IMR-90 (cell line): ENCODE data around the gene GATA2. TPM values are rescaled to one million over a fixed set of nuclear protein-coding genes. Genes with fewer than 3 reads are reported as not detected.

Experiments used
- ATAC-seq: fragments of 200-7000 bp; cut with Tn5 transposase; 2 replicates; pipeline ENCODE4 v1.9.1; 2020; ENCODE audit warnings: low read depth, mild to moderate bottlenecking, moderate library complexity
- BruUV-seq: library from RNA; stranded (reverse); fragments of 400-500 nt; replicated peaks from 2 replicates; lab custom pipeline; 2021; lab: Mats Ljungman, UMichigan
- CTCF ChIA-PET: fragments of 300-600 bp; formaldehyde crosslinking; extraction: SDS; loops from one replicate; lab custom pipeline; 2021; ENCODE audit warnings: antibody characterized with exemption; lab: Yijun Ruan, JAX
- POLR2A ChIA-PET: fragments of 300-600 bp; sonication (Branson Sonifier 250); formaldehyde crosslinking; loops from one replicate; lab custom pipeline; 2022; ENCODE audit warnings: antibody characterized with exemption; ENCODE audit not compliant: unreplicated experiment; lab: Charles Lee
- DNase-seq: peaks from one replicate; pipeline ENCODE4 v3.0.0; 2013
- H2AFZ ChIP-seq: replicated peaks from 2 replicates; pipeline ENCODE3; 2013; ENCODE audit warnings: low read length, mild to moderate bottlenecking; ENCODE audit not compliant: poor library complexity
- H2AK5ac ChIP-seq: 2 replicates; pipeline ENCODE4 v1.6.1; 2013; ENCODE audit warnings: low read depth, low read length, inconsistent platforms
- H2AK9ac ChIP-seq: replicated peaks from 2 replicates; pipeline ENCODE3; 2013; ENCODE audit warnings: mild to moderate bottlenecking, low read depth, low read length, moderate library complexity; ENCODE audit not compliant: poor library complexity
- H2BK120ac ChIP-seq: 2 replicates; pipeline ENCODE4 v1.6.1; 2013; ENCODE audit warnings: low read depth, low read length, inconsistent platforms
- H2BK15ac ChIP-seq: 3 replicates; pipeline ENCODE4 v1.6.1; 2013; ENCODE audit warnings: low read depth, low read length, inconsistent platforms
- H2BK20ac ChIP-seq: 2 replicates; pipeline ENCODE4 v1.6.1; 2013; ENCODE audit warnings: low read depth, mild to moderate bottlenecking, inconsistent platforms, low read length, moderate library complexity
- H2BK5ac ChIP-seq: 2 replicates; pipeline ENCODE4 v1.6.1; 2013; ENCODE audit warnings: mild to moderate bottlenecking, low read depth, low read length, inconsistent platforms; ENCODE audit not compliant: poor library complexity, severe bottlenecking
- H3K14ac ChIP-seq: replicated peaks from 2 replicates; pipeline ENCODE4 v1.6.1; 2013; ENCODE audit warnings: low read depth, low read length, inconsistent platforms
- H3K18ac ChIP-seq: 2 replicates; pipeline ENCODE4 v1.6.1; 2013; ENCODE audit warnings: low read depth, low read length, control low read depth
- H3K23ac ChIP-seq: 2 replicates; pipeline ENCODE4 v1.6.1; 2013; ENCODE audit warnings: low read depth, low read length, inconsistent platforms
- H3K27ac ChIP-seq: 2 replicates; pipeline ENCODE4 v1.5.1; 2013; ENCODE audit warnings: mild to moderate bottlenecking, control low read depth, low read length; ENCODE audit not compliant: insufficient read depth
- H3K27me3 ChIP-seq: 2 replicates; pipeline ENCODE4 v1.6.1; 2013; ENCODE audit warnings: low read length; ENCODE audit not compliant: control insufficient read depth, insufficient read depth
- H3K36me3 ChIP-seq: 2 replicates; pipeline ENCODE4 v1.6.1; 2013; ENCODE audit warnings: low read length, mixed read lengths; ENCODE audit not compliant: control insufficient read depth, insufficient read depth
- H3K4ac ChIP-seq: 2 replicates; pipeline ENCODE4 v1.6.1; 2013; ENCODE audit warnings: low read depth, low read length, inconsistent platforms
- H3K4me1 ChIP-seq: 2 replicates; pipeline ENCODE4 v1.6.1; 2013; ENCODE audit warnings: low read length, mixed read lengths; ENCODE audit not compliant: control insufficient read depth, insufficient read depth
- H3K4me2 ChIP-seq: 2 replicates; pipeline ENCODE4 v1.6.1; 2013; ENCODE audit warnings: low read depth, mild to moderate bottlenecking, control low read depth, low read length, moderate library complexity
- H3K4me3 ChIP-seq: 2 replicates; pipeline ENCODE4 v1.5.1; 2013; ENCODE audit warnings: low read depth, mild to moderate bottlenecking, control low read depth, low read length, moderate library complexity; ENCODE audit not compliant: insufficient read depth
- H3K56ac ChIP-seq: 2 replicates; pipeline ENCODE4 v1.6.1; 2013; ENCODE audit warnings: low read length, inconsistent platforms; ENCODE audit not compliant: insufficient read depth; ENCODE audit errors: extremely low read depth
- H3K79me1 ChIP-seq, 2 experiments: 2 replicates each; pipeline ENCODE4 v1.6.1; 2013; ENCODE audit warnings: low read length in 2 of 2, inconsistent platforms in 1 of 2, low read depth in 1 of 2
- H3K9ac ChIP-seq: 2 replicates; pipeline ENCODE4 v1.6.1; 2013; ENCODE audit warnings: low read depth, low read length, control low read depth
- H3K9me1 ChIP-seq: 2 replicates; pipeline ENCODE4 v1.6.1; 2013; ENCODE audit warnings: low read length, inconsistent platforms; ENCODE audit not compliant: insufficient read depth
- H3K9me3 ChIP-seq: 2 replicates; pipeline ENCODE4 v1.6.1; 2013; ENCODE audit warnings: low read length; ENCODE audit not compliant: control insufficient read depth, insufficient read depth
- H4K20me1 ChIP-seq: 2 replicates; pipeline ENCODE4 v1.6.1; 2013; ENCODE audit warnings: low read length, inconsistent platforms; ENCODE audit not compliant: insufficient read depth
- H4K5ac ChIP-seq: 2 replicates; pipeline ENCODE4 v1.6.1; 2013; ENCODE audit warnings: mild to moderate bottlenecking, low read depth, low read length, control low read depth
- H4K8ac ChIP-seq, 2 experiments: 2 replicates each; pipeline ENCODE4 v1.6.1; 2013; ENCODE audit warnings: low read depth in 2 of 2, low read length in 2 of 2, control low read depth in 1 of 2, inconsistent platforms in 1 of 2
- H4K91ac ChIP-seq: 2 replicates; pipeline ENCODE4 v1.6.1; 2013; ENCODE audit warnings: low read depth, low read length, inconsistent platforms; ENCODE audit not compliant: insufficient read depth
- BHLHE40 ChIP-seq: fragments of 150-350 bp; IDR thresholded peaks from 2 replicates; pipeline ENCODE4 v1.6.1; 2016; ENCODE audit warnings: mild to moderate bottlenecking, low read depth, low read length
- CEBPB ChIP-seq: IDR thresholded peaks from 2 replicates; pipeline ENCODE4 v1.6.1; 2012; ENCODE audit warnings: low read depth, low read length, improper control_type of control experiment
- CHD1 ChIP-seq: IDR thresholded peaks from 2 replicates; pipeline ENCODE4 v1.6.1; 2012; ENCODE audit warnings: low read depth, low read length, improper control_type of control experiment
- CTCF ChIP-seq: conservative IDR thresholded peaks from 2 replicates; pipeline ENCODE4 v1.5.1; 2012; ENCODE audit warnings: mild to moderate bottlenecking, low read depth, low read length, improper control_type of control experiment
- ELK1 ChIP-seq: fragments of 150-350 bp; IDR thresholded peaks from 2 replicates; pipeline ENCODE4 v1.6.1; 2016; ENCODE audit warnings: low read depth, mild to moderate bottlenecking, low read length, moderate library complexity, borderline replicate concordance
- FOS ChIP-seq: fragments of 150-350 bp; IDR thresholded peaks from 2 replicates; pipeline ENCODE4 v1.6.1; 2016; ENCODE audit warnings: low read depth, low read length
- MAFK ChIP-seq: IDR thresholded peaks from 2 replicates; pipeline ENCODE4 v1.6.1; 2012; ENCODE audit warnings: low read depth, low read length, improper control_type of control experiment
- MXI1 ChIP-seq: IDR thresholded peaks from 2 replicates; pipeline ENCODE4 v1.6.1; 2012; ENCODE audit warnings: low read depth, mild to moderate bottlenecking, low read length, moderate library complexity, borderline replicate concordance
- NFE2L2 ChIP-seq: fragments of 150-350 bp; IDR thresholded peaks from 2 replicates; pipeline ENCODE4 v1.6.1; 2016; ENCODE audit warnings: low read depth, mild to moderate bottlenecking, low read length
- POLR2A ChIP-seq: IDR thresholded peaks from 2 replicates; pipeline ENCODE4 v1.6.1; 2012; ENCODE audit warnings: mild to moderate bottlenecking, low read depth, low read length
- RAD21 ChIP-seq: IDR thresholded peaks from 2 replicates; pipeline ENCODE4 v1.6.1; 2012; ENCODE audit warnings: low read length, improper control_type of control experiment
- RCOR1 ChIP-seq: IDR thresholded peaks from 2 replicates; pipeline ENCODE4 v1.6.1; 2012; ENCODE audit warnings: mild to moderate bottlenecking, low read length, improper control_type of control experiment; ENCODE audit not compliant: insufficient replicate concordance
- RFX5 ChIP-seq: IDR thresholded peaks from 2 replicates; pipeline ENCODE4 v1.8.0; 2012; ENCODE audit warnings: low read depth, mild to moderate bottlenecking, low read length, moderate library complexity
- SMC3 ChIP-seq: fragments of 150-350 bp; IDR thresholded peaks from 2 replicates; pipeline ENCODE4 v1.6.1; 2016; ENCODE audit warnings: low read depth, mild to moderate bottlenecking, antibody characterized with exemption, low read length, moderate library complexity
- USF2 ChIP-seq: fragments of 150-350 bp; IDR thresholded peaks from 2 replicates; pipeline ENCODE4 v1.6.1; 2017; ENCODE audit warnings: mild to moderate bottlenecking, antibody characterized with exemption, low read length, low read depth
- WGBS, 2 experiments: methylation state at CpG; one replicate each; pipeline versions ENCODE4 v1.1.5 to v1.1.7; 2013; ENCODE audit warnings: missing lambda C conversion rate in 2 of 2; ENCODE audit not compliant: insufficient read length in 1 of 2; ENCODE audit errors: extremely low coverage in 2 of 2; 5-methylcytosine and 5-hydroxymethylcytosine counted together
- dilution Hi-C: fragments of 300-500 bp; cut with HindIII; formaldehyde crosslinking; loops from one replicate; pipeline ENCODE4 v1.14.3; 2018; ENCODE audit warnings: low sequenced_read_pairs; ENCODE audit not compliant: unreplicated experiment
- in situ Hi-C: fragments of 300-500 bp; cut with MboI; formaldehyde crosslinking; loops from 3 replicates; pipeline ENCODE4 v1.14.3; 2019; ENCODE audit warnings: low sequenced_read_pairs, inconsistent platforms, mixed read lengths
- intact Hi-C: fragments of 100-400 bp; cut with micrococcal nuclease; formaldehyde crosslinking; loops from 2 replicates; pipeline ENCODE4 v1.10.0; 2022
- polyA plus RNA-seq, 3 experiments: library from polyadenylated mRNA; depleted of rRNA; stranded (reverse); fragments of >200 nt; gene quantifications; 2 replicates each; pipeline ENCODE4 v1.2.3, GENCODE V29; 2012; ENCODE audit warnings: low replicate concordance in 1 of 3
- total RNA-seq: library from RNA; depleted of rRNA; stranded (reverse); fragments of >200 nt; gene quantifications from 2 replicates; pipeline ENCODE4 v1.2.3, GENCODE V29; 2012

The GATA2 gene
- total and polyA plus RNA-seq, 2 of the 4 experiments (the other 2 are of a cell fraction), result 2.2 to 13.5 TPM

- Histone ChIP-seq H3K36me3 (no peaks in the 10 kb centered on the region), H3K4me3 (no peak overlapping the region), H3K4me1 (peaks cover 5% of the 10 kb centered on the region), H2AFZ (no peak overlapping the region), H3K27me3 (peaks cover 19% of the 10 kb centered on the region), H2AK5ac (no peak overlapping the region), H3K27ac (no peak overlapping the region), H3K9ac (no peak overlapping the region), H4K5ac (no peak overlapping the region), H2BK5ac (no peak overlapping the region), H2BK20ac (no peak overlapping the region), H3K4me2 (no peak overlapping the region), H3K79me1 (peaks cover 3 to 5% of the 10 kb centered on the region in 2 experiments; a peak in 1 of 4 replicates), H4K91ac (no peak overlapping the region), H2BK120ac (no peak overlapping the region), H3K14ac (no peak overlapping the region), H3K9me3 (no peaks in the 10 kb centered on the region; the same call in 1 of the 2 replicates), H2AK9ac (no peak overlapping the region), H3K56ac (no peak overlapping the region), H3K9me1 (0 out of 2 replicates have a peak, but pooled peaks cover 4% of the 10 kb centered on the region), H4K20me1 (peaks cover 8% of the 10 kb centered on the region), H3K18ac (no peak overlapping the region), H2BK15ac (no peak overlapping the region), H3K4ac (no peak overlapping the region), H3K23ac (no peak overlapping the region), H4K8ac (no peak overlapping the region)
- intact Hi-C loops (loop anchor here (5.0 kb wide), 2 partner anchors 83 to 108 kb away; no protein-coding TSS in a partner anchor), dilution Hi-C loops (no loop called here), in situ Hi-C loops (loop anchor here (5.0 kb wide), 1 partner anchor 67 kb away; no protein-coding TSS in a partner anchor)
- BruUV-seq, result no TSS peak
- WGBS, 2 experiments, result no CpG with 5 or more reads among the region's 4 CpGs
- ATAC-seq (no peak; the same call in 1 of the 2 replicates), DNase-seq (no peak)
- CTCF ChIA-PET, result interaction anchor here (0.5 kb wide), 1 partner anchor 81 kb away, joined by 5 read pairs; no protein-coding TSS in a partner anchor
- POLR2A ChIA-PET, result no interaction called here
- TF ChIP-seq NFE2L2 (no peak), ELK1 (no peak), BHLHE40 (no peak), RCOR1 (no peak), FOS (0 out of 2 replicates have a peak, but pooled peaks have one; percentile 12), RAD21 (no peak), CTCF (no peak), SMC3 (no peak), RFX5 (no peak), MXI1 (no peak), CHD1 (no peak), CEBPB (no peak), USF2 (no peak), POLR2A (no peak), MAFK (0 out of 2 replicates have a peak, but pooled peaks have one; percentile 27)
Observed at GRCh38 chr3:128499724-128500275, 6.8 kb upstream of the GATA2 start.
